H1 (cell line): Measurements from ENCODE around the gene SLC27A4. TPM values are rescaled to one million over a fixed set of nuclear protein-coding genes. Genes with fewer than 3 reads are reported as not detected.

Experiments used
- CTCF ChIA-PET: fragments of 300-600 bp; sonication (Branson Sonifier 250); formaldehyde crosslinking; loops from one replicate; lab custom pipeline; 2021; ENCODE audit not compliant: partially characterized antibody; lab: Charles Lee
- POLR2A ChIA-PET: fragments of 300-600 bp; sonication (Branson Sonifier 250); formaldehyde crosslinking; loops from one replicate; lab custom pipeline; 2021; ENCODE audit warnings: inconsistent platforms; ENCODE audit not compliant: partially characterized antibody; lab: Charles Lee
- DNase-seq, 2 experiments: peaks; one replicate each; pipeline versions ENCODE4 v3.0.0 to v3.0.0-alpha.2; 2010 to 2022; ENCODE audit warnings: low spot score in 2 of 2, low read depth in 1 of 2, mixed read lengths in 1 of 2
- FAIRE-seq: peaks from 2 replicates; lab custom pipeline; 2011; peaks lifted over from hg19 to GRCh38; lab: Jason Lieb, UNC
- H2AFZ ChIP-seq: 2 replicates; pipeline ENCODE4 v1.8.1; 2012; ENCODE audit warnings: low read length, inconsistent platforms
- H2AK5ac ChIP-seq: 2 replicates; pipeline ENCODE4 v1.6.1; 2013; ENCODE audit warnings: low read depth, low read length
- H2BK120ac ChIP-seq: replicated peaks from 2 replicates; pipeline ENCODE3; 2013; ENCODE audit warnings: low read depth, low read length, inconsistent platforms
- H2BK12ac ChIP-seq: 2 replicates; pipeline ENCODE4 v1.6.1; 2013; ENCODE audit warnings: low read depth, low read length
- H2BK15ac ChIP-seq: 2 replicates; pipeline ENCODE4 v1.6.1; 2013; ENCODE audit warnings: low read length
- H2BK20ac ChIP-seq: 2 replicates; pipeline ENCODE4 v1.6.1; 2013; ENCODE audit warnings: low read length
- H2BK5ac ChIP-seq: 2 replicates; pipeline ENCODE4 v1.6.1; 2013; ENCODE audit warnings: low read depth, low read length
- H3K14ac ChIP-seq: 2 replicates; pipeline ENCODE4 v1.6.1; 2013; ENCODE audit warnings: inconsistent platforms; ENCODE audit not compliant: insufficient read length
- H3K18ac ChIP-seq: 2 replicates; pipeline ENCODE4 v1.6.1; 2013; ENCODE audit warnings: low read length; ENCODE audit errors: extremely low read depth
- H3K23ac ChIP-seq: 2 replicates; pipeline ENCODE4 v1.6.1; 2013; ENCODE audit warnings: inconsistent platforms; ENCODE audit not compliant: insufficient read length
- H3K23me2 ChIP-seq: 2 replicates; pipeline ENCODE4 v1.6.1; 2013; ENCODE audit warnings: low read depth, low read length
- H3K27ac ChIP-seq: 2 replicates; pipeline ENCODE4 v1.6.1; 2011; ENCODE audit warnings: low read depth, low read length, inconsistent platforms
- H3K27me3 ChIP-seq, 4 experiments: replicated peaks in 1 of 4; 1 replicate in 1 of 4; 2 replicates in 3 of 4; pipeline versions ENCODE4 v1.6.1 to v1.8.1; 2011 to 2013; ENCODE audit warnings: low read length in 3 of 4, mild to moderate bottlenecking in 3 of 4, inconsistent platforms in 2 of 4, mixed read lengths in 2 of 4, moderate library complexity in 1 of 4; ENCODE audit not compliant: control insufficient read depth in 3 of 4, insufficient read depth in 3 of 4; ENCODE audit errors: extremely low read depth in 1 of 4
- H3K36me3 ChIP-seq, 4 experiments: 2 replicates each; pipeline versions ENCODE4 v1.6.1 to v1.8.1; 2011 to 2013; ENCODE audit warnings: mild to moderate bottlenecking in 4 of 4, low read length in 3 of 4, moderate library complexity in 2 of 4, control low read depth in 1 of 4, inconsistent platforms in 1 of 4; ENCODE audit not compliant: insufficient read depth in 4 of 4, control insufficient read depth in 2 of 4
- H3K4ac ChIP-seq: replicated peaks from 2 replicates; pipeline ENCODE3; 2013; ENCODE audit warnings: low read length, low read depth, mixed read lengths, inconsistent platforms; ENCODE audit not compliant: insufficient read length
- H3K4me1 ChIP-seq, 4 experiments: replicated peaks in 1 of 4; 1 replicate in 1 of 4; 2 replicates in 3 of 4; pipeline versions ENCODE4 v1.6.1 to v1.8.1; 2011 to 2013; ENCODE audit warnings: low read length in 3 of 4, inconsistent platforms in 2 of 4, mixed read lengths in 1 of 4; ENCODE audit not compliant: insufficient read depth in 4 of 4, control insufficient read depth in 3 of 4
- H3K4me2 ChIP-seq, 2 experiments: 2 replicates each; pipeline versions ENCODE4 v1.6.1 to v1.8.1; 2011 to 2013; ENCODE audit warnings: low read depth in 2 of 2, low read length in 2 of 2, control low read depth in 1 of 2, inconsistent platforms in 1 of 2, mild to moderate bottlenecking in 1 of 2; ENCODE audit not compliant: insufficient read depth in 1 of 2
- H3K4me3 ChIP-seq, 4 experiments: fragments of 200-600, 300-600 bp in 1 of 4; sonication (generic), shearing (Covaris generic), sonication (Bioruptor Twin) in 1 of 4; 2 replicates each; pipeline versions ENCODE4 v1.5.1 to v1.8.1; 2011 to 2016; ENCODE audit warnings: low read length in 4 of 4, low read depth in 3 of 4, control low read depth in 2 of 4, inconsistent platforms in 2 of 4, mild to moderate bottlenecking in 2 of 4, mixed read lengths in 1 of 4, moderate library complexity in 1 of 4; ENCODE audit not compliant: insufficient read depth in 2 of 4; ENCODE audit errors: extremely low read depth in 1 of 4
- H3K56ac ChIP-seq: replicated peaks from 2 replicates; pipeline ENCODE3; 2013; ENCODE audit warnings: low read depth, mild to moderate bottlenecking, mixed read lengths, low read length, inconsistent platforms; ENCODE audit not compliant: insufficient read length
- H3K79me1 ChIP-seq: 2 replicates; pipeline ENCODE4 v1.6.1; 2013; ENCODE audit warnings: low read depth, low read length, control low read depth
- H3K79me2 ChIP-seq, 2 experiments: 2 replicates each; pipeline versions ENCODE4 v1.6.1 to v1.8.1; 2012 to 2013; ENCODE audit warnings: low read length in 2 of 2, mild to moderate bottlenecking in 2 of 2, inconsistent platforms in 1 of 2; ENCODE audit not compliant: insufficient read depth in 2 of 2, control insufficient read depth in 1 of 2
- H3K9ac ChIP-seq, 4 experiments: replicated peaks in 1 of 4; 1 replicate in 1 of 4; 2 replicates in 3 of 4; pipeline versions ENCODE4 v1.6.1 to v1.8.1; 2011 to 2013; ENCODE audit warnings: low read depth in 3 of 4, low read length in 3 of 4, control low read depth in 2 of 4, mild to moderate bottlenecking in 2 of 4, moderate library complexity in 2 of 4, inconsistent platforms in 1 of 4; ENCODE audit errors: extremely low read depth in 1 of 4
- H3K9me3 ChIP-seq, 2 experiments: 2 replicates each; pipeline versions ENCODE4 v1.6.1 to v1.8.1; 2012 to 2013; ENCODE audit warnings: mild to moderate bottlenecking in 2 of 2, moderate library complexity in 2 of 2, control low read depth in 1 of 2, inconsistent platforms in 1 of 2, low read depth in 1 of 2, low read length in 1 of 2, mixed read lengths in 1 of 2; ENCODE audit not compliant: insufficient read depth in 2 of 2
- H4K20me1 ChIP-seq, 2 experiments: replicated peaks in 1 of 2; 2 replicates each; pipeline versions ENCODE3 to v1.8.1; 2011 to 2013; ENCODE audit warnings: inconsistent platforms in 2 of 2, low read length in 2 of 2, mild to moderate bottlenecking in 1 of 2; ENCODE audit not compliant: insufficient read depth in 2 of 2, control insufficient read depth in 1 of 2
- H4K5ac ChIP-seq: 2 replicates; pipeline ENCODE4 v1.6.1; 2013; ENCODE audit warnings: low read length, low read depth, mixed read lengths, inconsistent platforms; ENCODE audit not compliant: insufficient read length
- H4K8ac ChIP-seq: 2 replicates; pipeline ENCODE4 v1.8.0; 2013; ENCODE audit warnings: mild to moderate bottlenecking, moderate library complexity, low read length, inconsistent platforms; ENCODE audit not compliant: insufficient read depth; ENCODE audit errors: extremely low read depth
- H4K91ac ChIP-seq: replicated peaks from 2 replicates; pipeline ENCODE3; 2013; ENCODE audit warnings: low read length, mixed read lengths, inconsistent platforms; ENCODE audit not compliant: insufficient read length
- ATF3 ChIP-seq: IDR thresholded peaks from 2 replicates; pipeline ENCODE4 v1.6.1; 2011; ENCODE audit warnings: low read depth, mild to moderate bottlenecking, low read length; ENCODE audit not compliant: insufficient read depth
- CHD2 ChIP-seq: IDR thresholded peaks from 2 replicates; pipeline ENCODE4 v1.6.1; 2012; ENCODE audit warnings: low read length, improper control_type of control experiment
- JUND ChIP-seq: IDR thresholded peaks from 2 replicates; pipeline ENCODE4 v1.6.1; 2011; ENCODE audit warnings: mild to moderate bottlenecking, improper control_type of control experiment, low read length
- NANOG ChIP-seq: IDR thresholded peaks from 2 replicates; pipeline ENCODE4 v1.6.1; 2011; ENCODE audit warnings: low read length, low read depth, mild to moderate bottlenecking, inconsistent platforms; ENCODE audit not compliant: insufficient read depth, poor library complexity, severe bottlenecking
- RBBP5 ChIP-seq: IDR thresholded peaks from 2 replicates; pipeline ENCODE4 v1.7.1; 2012; ENCODE audit warnings: low read depth, mild to moderate bottlenecking, inconsistent platforms, low read length, moderate library complexity, borderline replicate concordance
- SIN3A ChIP-seq, 2 experiments: IDR thresholded peaks in 1 of 2; conservative IDR thresholded peaks in 1 of 2; 2 replicates each; pipeline ENCODE4 v1.6.1; 2011 to 2012; ENCODE audit warnings: low read length in 2 of 2, improper control_type of control experiment in 1 of 2, low read depth in 1 of 2, mild to moderate bottlenecking in 1 of 2
- WGBS, 2 experiments: shearing (Covaris generic) in 1 of 2; methylation state at CpG; one replicate each; pipeline versions ENCODE4 v1.1.6 to v1.1.7; 2013 to 2015; ENCODE audit warnings: low lambda C conversion rate in 2 of 2, mixed read lengths in 2 of 2, inconsistent platforms in 1 of 2, low coverage in 1 of 2, missing lambda C conversion rate in 1 of 2; ENCODE audit not compliant: insufficient replicate concordance in 2 of 2, insufficient coverage in 1 of 2, insufficient read length in 1 of 2; ENCODE audit errors: extremely low coverage in 1 of 2, missing lambda C conversion rate in 1 of 2; 5-methylcytosine and 5-hydroxymethylcytosine counted together
- polyA plus RNA-seq, 7 experiments: library from polyadenylated mRNA; depleted of rRNA in 3 of 7; stranded (reverse) in 5 of 7; unstranded in 2 of 7; fragments of >200 nt in 5 of 7; fragments of 200-250 nt in 2 of 7; gene quantifications; 1 replicate in 5 of 7; 2 replicates in 1 of 7; 4 replicates in 1 of 7; pipeline versions ENCODE4 v1.2.1 to v1.2.3, GENCODE V29; 2011 to 2013; ENCODE audit warnings: missing spikeins in 2 of 7, mixed read lengths in 2 of 7
- total RNA-seq: library from RNA; stranded (reverse); fragmentation: NEBNext Ultra II Directional; extraction: Animal tissue kit (Norgen Biotek cat#: 25700); gene quantifications from 2 replicates; pipeline ENCODE4 v1.2.1, GENCODE V29; 2021

The SLC27A4 gene
- total and polyA plus RNA-seq, 2 of the 8 experiments (the other 6 are each of a cell fraction or from before 2014, with no cell fraction given) = 14.9 to 20.5 TPM

GRCh38 chr9:128369024-128369706 lies 28.8 kb downstream of the SLC27A4 start:
- no peak overlapping the region for H3K56ac ChIP-seq
- no peak overlapping the region for H4K5ac ChIP-seq
- H3K9ac ChIP-seq = no peak overlapping the region
- no peak overlapping the region for H4K8ac ChIP-seq
- no peak overlapping the region for H3K18ac ChIP-seq
- peak overlapping the region; percentile 87; the same call in 1 of the 2 replicates for H2BK12ac ChIP-seq
- H2BK20ac ChIP-seq = 0 out of 2 replicates have a peak overlapping the region, but pooled peaks have one; percentile 6
- WGBS, 2 experiments = 92% methylated on average over 9 of the region's 9 CpGs; no CpG with 5 or more reads in 1 of the 2 experiments
- no peaks in the 10 kb centered on the region; a peak in 1 of 8 replicates for H3K36me3 ChIP-seq
- ChIA-PET POLR2A (interaction anchor here (2.7 to 6.2 kb wide), 2 partner anchors 15 to 21 kb away, joined by 17 to 52 read pairs; no protein-coding TSS in a partner anchor), CTCF (interaction anchor here (1.1 to 25.1 kb wide), 3 partner anchors 21 to 40 kb away, joined by 3 to 544 read pairs (median 323); no protein-coding TSS in a partner anchor)
- TF ChIP-seq CHD2 (no peak), NANOG (no peak), RBBP5 (no peak), SIN3A (conservative IDR thresholded peaks at IDR 0.05 in 1 of 2, IDR thresholded peaks at IDR 0.05 in 1 of 2; ENCODE audit: low read depth in 1 of 2, low read length in 2 of 2) (no peak), ATF3 (no peak), JUND (no peak)
- H3K79me2 ChIP-seq = peaks cover 7 to 22% of the 10 kb centered on the region in 2 experiments
- no peak overlapping the region for H3K27ac ChIP-seq
- no peak overlapping the region for H3K4me2 ChIP-seq
- H4K91ac ChIP-seq = no peak overlapping the region
- H2AFZ ChIP-seq = no peak overlapping the region
- DNase-seq = no peak
- no peak overlapping the region for H3K4ac ChIP-seq
- H3K23ac ChIP-seq = no peak overlapping the region
- H4K20me1 ChIP-seq = peaks cover 0 to 8% of the 10 kb centered on the region in 2 experiments
- no peak overlapping the region for H3K14ac ChIP-seq
- peaks cover 5 to 19% (median 8%) of the 10 kb centered on the region in 4 experiments for H3K4me1 ChIP-seq
- H2AK5ac ChIP-seq = no peak overlapping the region
- FAIRE-seq = no peak
- H3K23me2 ChIP-seq = peaks cover 11% of the 10 kb centered on the region; the same call in 1 of the 2 replicates
- 0 out of 2 replicates have a peak overlapping the region, but pooled peaks have one; percentile 2 for H2BK15ac ChIP-seq
- H2BK120ac ChIP-seq = no peak overlapping the region
- no peak overlapping the region for H2BK5ac ChIP-seq
- H3K79me1 ChIP-seq = 0 out of 2 replicates have a peak, but pooled peaks cover 8% of the 10 kb centered on the region
- no peak overlapping the region for H3K4me3 ChIP-seq
- H3K9me3 ChIP-seq = no peaks in the 10 kb centered on the region
- H3K27me3 ChIP-seq = peaks cover 13 to 38% (median 25%) of the 10 kb centered on the region in 4 experiments
